ENCODE results near the gene ZC3H4. TPM values are rescaled to one million over a fixed set of nuclear protein-coding genes. Genes with fewer than 3 reads are reported as not detected.
A peak's percentile ranks its signal among the peaks of the same experiment; 100 is the strongest.

Gene ZC3H4
- total RNA-seq, 2 donors from 2014 or later: 49.8 to 112 TPM

DNA sequence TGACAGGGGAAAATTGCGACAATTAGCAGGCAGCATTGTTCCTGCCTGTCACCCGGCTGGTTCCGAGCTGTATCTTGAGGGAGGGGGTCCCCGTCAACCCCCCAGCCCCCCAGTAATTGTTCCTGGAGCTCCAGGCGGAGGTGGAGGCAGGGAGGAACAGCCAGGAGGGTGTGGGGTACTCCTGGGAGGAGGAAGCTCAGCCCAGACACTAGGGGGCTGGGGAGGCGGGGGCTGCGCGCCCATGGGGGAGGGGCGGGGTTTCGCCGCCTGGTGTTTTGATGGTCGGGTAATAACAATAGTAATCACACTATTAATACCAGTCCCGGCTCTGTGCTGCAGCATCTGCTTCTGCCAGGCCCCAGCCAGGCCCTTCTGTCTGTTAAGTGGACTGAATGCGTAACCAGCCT lies 85.4 kb downstream of the ZC3H4 start:
- ATAC-seq: no peak
- H3K27ac Mint-ChIP-seq: no peak overlapping the region
- no peaks in the 10 kb centered on the region for H3K36me3 Mint-ChIP-seq
- no peak for DNase-seq (ENCODE audit: low spot score in 2 of 2)
- no peaks in the 10 kb centered on the region for H3K9me3 Mint-ChIP-seq

- no peaks in the 10 kb centered on the region for H3K36me3 Mint-ChIP-seq
- ATAC-seq (no peak), DNase-seq (ENCODE audit: low spot score in 2 of 2) (no peak)
- no peaks in the 10 kb centered on the region for H3K9me3 Mint-ChIP-seq
- no peak overlapping the region for H3K27ac Mint-ChIP-seq
Observed at GRCh38 chr19:47027586-47028088, 85.9 kb downstream of the ZC3H4 start.

DNA sequence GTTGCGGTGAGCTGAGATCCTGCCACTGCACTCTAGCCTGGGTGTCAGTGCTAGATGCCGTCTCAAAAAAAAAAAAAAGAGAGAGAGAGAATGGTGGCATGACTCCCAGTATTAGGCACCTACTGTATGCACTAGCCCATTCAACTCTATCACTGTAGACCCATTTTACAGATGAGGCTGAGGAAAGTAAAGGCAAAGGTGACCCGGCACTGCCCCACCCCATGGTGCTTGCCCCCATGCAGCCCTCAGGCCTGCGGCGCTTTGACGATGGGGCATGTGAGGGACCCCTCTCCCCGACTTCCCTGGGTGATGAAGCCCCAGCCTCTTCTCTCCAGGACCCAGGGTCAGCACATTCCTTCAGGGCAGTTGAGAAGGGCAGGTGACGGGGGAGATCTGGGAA lies 86.7 kb downstream of the ZC3H4 start:
- DNase-seq (ENCODE audit: low spot score in 2 of 2) (no peak), ATAC-seq (no peak)
- Mint-ChIP-seq H3K36me3 (no peaks in the 10 kb centered on the region), H3K9me3 (no peaks in the 10 kb centered on the region), H3K27ac (no peak overlapping the region)

- ATAC-seq (no peak), DNase-seq (ENCODE audit: low spot score in 2 of 2) (no peak)
- Mint-ChIP-seq H3K9me3 (no peaks in the 10 kb centered on the region), H3K36me3 (no peaks in the 10 kb centered on the region), H3K27ac (no peak overlapping the region)
Observed at GRCh38 chr19:47026156-47026555, 87.4 kb downstream of the ZC3H4 start.

GRCh38 chr19:47024502-47024901 lies 89.1 kb downstream of the ZC3H4 start:
- no peak for DNase-seq (ENCODE audit: low spot score in 2 of 2)
- no peaks in the 10 kb centered on the region for H3K36me3 Mint-ChIP-seq
- no peak for ATAC-seq
- H3K9me3 Mint-ChIP-seq: no peaks in the 10 kb centered on the region
- no peak overlapping the region for H3K27ac Mint-ChIP-seq

DNA sequence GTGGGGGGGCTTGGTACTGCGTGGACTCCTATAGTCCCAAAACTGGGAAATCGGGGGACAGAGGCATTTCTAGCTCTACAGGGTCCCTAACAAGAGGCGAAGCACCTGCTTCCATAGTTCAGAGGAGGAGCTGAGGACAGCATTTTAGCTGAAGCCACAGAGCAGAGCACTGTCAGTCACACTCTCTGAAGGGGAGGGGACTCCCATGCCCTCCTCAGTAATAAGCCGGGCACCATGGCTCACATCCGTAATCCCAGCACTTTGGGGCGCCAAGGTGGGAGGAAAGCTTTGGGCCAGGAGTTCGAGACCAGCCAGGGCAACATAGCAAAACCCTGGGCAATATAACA lies 90.2 kb downstream of the ZC3H4 start:
- Mint-ChIP-seq H3K9me3 (no peaks in the 10 kb centered on the region), H3K27ac (no peak overlapping the region), H3K36me3 (no peaks in the 10 kb centered on the region)
- DNase-seq (ENCODE audit: low spot score in 2 of 2) (no peak), ATAC-seq (no peak)

- no peak overlapping the region for H3K27ac Mint-ChIP-seq
- no peaks in the 10 kb centered on the region for H3K36me3 Mint-ChIP-seq
- H3K9me3 Mint-ChIP-seq: no peaks in the 10 kb centered on the region
- no peak for DNase-seq (ENCODE audit: low spot score in 2 of 2)
- ATAC-seq: no peak
Observed at GRCh38 chr19:47022541-47023447, 90.8 kb downstream of the ZC3H4 start.

DNA sequence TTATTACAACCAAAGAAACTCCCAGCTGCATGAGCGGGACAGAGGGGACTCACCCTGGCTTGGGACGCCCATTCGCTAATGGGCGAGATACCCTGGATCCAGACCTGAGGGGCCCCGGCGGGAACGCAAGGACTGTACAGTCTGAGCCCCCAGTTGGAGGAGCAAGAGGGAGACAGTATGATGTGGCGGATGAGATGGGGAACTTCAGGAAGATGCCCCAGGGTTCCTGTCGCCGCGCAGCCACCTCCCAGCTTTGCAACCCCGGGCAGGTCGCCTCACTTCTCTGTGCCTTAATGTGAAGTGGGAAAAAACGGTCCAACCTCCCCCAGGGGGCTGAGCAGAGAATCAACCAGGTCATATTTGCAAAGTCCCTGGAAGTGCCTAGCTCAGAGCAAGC lies 91.4 kb downstream of the ZC3H4 start:
- no peak for ATAC-seq
- Mint-ChIP-seq H3K36me3 (no peaks in the 10 kb centered on the region), H3K27ac (no peak overlapping the region), H3K9me3 (no peaks in the 10 kb centered on the region)
- DNase-seq (ENCODE audit: low spot score in 2 of 2): no peak

GRCh38 chr19:47021536-47022139 lies 91.9 kb downstream of the ZC3H4 start:
- Mint-ChIP-seq H3K27ac (no peak overlapping the region), H3K9me3 (no peaks in the 10 kb centered on the region), H3K36me3 (no peaks in the 10 kb centered on the region)
- ATAC-seq: no peak
- no peak for DNase-seq (ENCODE audit: low spot score in 2 of 2)

- DNase-seq (ENCODE audit: low spot score in 2 of 2) (no peak), ATAC-seq (no peak)
- Mint-ChIP-seq H3K36me3 (no peaks in the 10 kb centered on the region), H3K27ac (no peak overlapping the region), H3K9me3 (no peaks in the 10 kb centered on the region)
Observed at GRCh38 chr19:47020992-47021496, 92.5 kb downstream of the ZC3H4 start.

DNA sequence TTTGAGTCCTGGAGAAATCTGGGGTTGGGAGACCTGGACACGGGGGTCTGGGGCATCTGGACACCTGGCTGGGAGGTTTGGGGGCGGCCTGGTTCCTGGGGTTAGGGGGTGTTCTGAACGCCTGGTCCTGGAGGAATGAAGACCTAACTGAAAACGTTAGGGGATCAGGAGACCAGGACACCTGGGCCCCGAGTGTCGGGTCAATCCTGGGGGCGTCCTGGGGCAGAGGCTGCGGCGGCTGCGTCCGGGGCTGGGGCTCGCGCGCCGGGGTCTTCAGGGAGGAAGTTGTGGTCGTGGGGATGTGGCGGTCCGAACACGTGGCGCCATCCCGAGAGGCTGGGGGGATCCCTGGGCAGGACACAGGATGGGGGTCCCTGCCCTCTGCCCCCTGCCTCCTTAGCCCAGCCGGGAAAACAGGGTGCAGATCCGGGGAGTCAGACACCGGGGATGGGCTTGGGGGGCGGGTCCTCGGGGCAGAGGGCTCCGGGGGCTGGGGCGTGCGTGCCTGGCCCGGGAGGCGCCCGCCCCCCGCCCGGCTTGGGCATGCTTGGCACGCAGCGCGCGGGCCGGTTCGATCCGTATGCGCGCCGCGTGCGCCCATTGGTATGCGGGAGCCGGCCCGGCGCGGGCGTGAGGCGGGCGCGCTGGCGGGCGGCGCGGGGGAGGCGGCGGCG lies 93.3 kb downstream of the ZC3H4 start:
- ATAC-seq: no peak

DNA sequence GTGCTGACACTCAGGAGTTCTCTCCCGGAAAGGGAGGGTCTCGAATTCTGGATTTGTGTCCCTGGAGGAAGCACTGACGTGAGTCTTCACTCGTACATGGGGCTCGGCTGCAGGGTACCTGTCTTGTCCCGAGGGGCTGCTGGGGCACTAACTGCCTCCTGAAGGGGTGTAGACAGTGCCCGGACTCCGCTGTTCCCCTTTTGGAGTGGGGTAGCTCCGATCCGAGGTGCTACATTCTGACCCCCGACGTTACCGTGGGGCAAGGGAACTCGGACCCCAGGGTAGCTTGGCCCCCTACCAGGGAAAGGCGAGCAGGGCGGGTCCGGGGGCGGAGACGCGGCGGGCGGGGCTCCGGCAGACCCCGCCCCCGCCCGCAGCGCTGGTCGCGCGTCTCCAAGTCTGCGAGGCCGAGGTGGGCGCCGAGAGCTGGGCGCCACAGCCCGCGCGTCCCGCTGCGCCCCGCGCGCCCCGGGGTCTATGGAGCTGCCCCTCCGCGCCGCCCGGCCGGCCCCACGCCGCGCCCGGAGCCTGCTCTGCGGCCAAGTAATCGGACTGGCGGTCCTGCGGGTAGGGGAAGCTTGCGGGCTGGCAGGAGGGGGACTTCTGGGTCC lies 94.0 kb downstream of the ZC3H4 start, which contains the start of gene NPAS1:
Gene NPAS1, plus strand, starts transcription at position 407 of the 611 bp plus-strand sequence. CDS start 1,211 bp downstream, outside the sequence.
- H3K27ac Mint-ChIP-seq: no peak within 1 kb of the TSS
- H3K9me3 Mint-ChIP-seq: no peaks in the 10 kb centered on the region
- H3K36me3 Mint-ChIP-seq: no peaks in the 10 kb centered on the region
- peak in 1 of 2 donors; percentile 48 for ATAC-seq
- DNase-seq (ENCODE audit: low spot score in 2 of 2): no peak

More for the DNA sequence above, 93.3 kb downstream of the ZC3H4 start:
- Mint-ChIP-seq H3K36me3 (no peaks in the 10 kb centered on the region), H3K27ac (no peak overlapping the region), H3K9me3 (no peaks in the 10 kb centered on the region)
- DNase-seq (ENCODE audit: low spot score in 2 of 2): no peak

- no peaks in the 10 kb centered on the region for H3K36me3 Mint-ChIP-seq
- ATAC-seq (no peak), DNase-seq (ENCODE audit: low spot score in 2 of 2) (no peak)
- no peaks in the 10 kb centered on the region for H3K9me3 Mint-ChIP-seq
- H3K27ac Mint-ChIP-seq: no peak overlapping the region
Observed at GRCh38 chr19:47018923-47019322, 94.7 kb downstream of the ZC3H4 start.

All from activated naive CD4-positive, alpha-beta T cell treated with anti-CD3 and anti-CD28 coated beads, Interleukin-2, amount 50 U/mL, for 72 hours (primary cell).